ENCODE measurements around the gene NECAB2.

- TF ChIP-seq POLR2A (IDR thresholded peaks at IDR 0.05; ENCODE audit: low read length): no peak
- TF ChIP-seq GATA1 (IDR thresholded peaks at IDR 0.05; ENCODE audit: low read depth, low read length): no peak
These were observed 33.1 kb downstream of the NECAB2 start for GRCh38 chr16:84000989-84001642.

All from erythroblast (primary cell).